B cell (primary cell): ENCODE measurements around the gene OPN5. TPM values are rescaled to one million over a fixed set of nuclear protein-coding genes. Genes with fewer than 3 reads are reported as not detected.

Source experiments
- ATAC-seq: fragments of 200-7000 bp; cut with Tn5 transposase; one replicate; pipeline ENCODE4 v1.10.0; 2021; ENCODE audit warnings: low read depth, mild to moderate bottlenecking, moderate number of reproducible peaks, moderate library complexity
- CTCF ChIA-PET: fragments of 350-600 bp; sonication (Branson Sonifier 250); formaldehyde crosslinking; loops from one replicate; lab custom pipeline; 2021; ENCODE audit warnings: antibody characterized with exemption, inconsistent platforms; lab: Charles Lee
- POLR2A ChIA-PET: fragments of 350-600 bp; sonication (Branson Sonifier 250); formaldehyde crosslinking; loops from one replicate; lab custom pipeline; 2021; ENCODE audit warnings: antibody characterized with exemption; lab: Charles Lee
- DNase-seq: peaks from one replicate; pipeline ENCODE4 v3.0.0; 2013
- H2AFZ ChIP-seq: 2 replicates; pipeline ENCODE4 v1.6.1; 2012; ENCODE audit warnings: mild to moderate bottlenecking, low read depth, low read length; ENCODE audit not compliant: insufficient read depth, poor library complexity, severe bottlenecking
- H3K27ac ChIP-seq, 2 donors: 1 replicate in 1 of 2; 2 replicates in 1 of 2; pipeline ENCODE4 v1.5.1; 2012 to 2013; ENCODE audit warnings: low read length in 2 of 2, mild to moderate bottlenecking in 2 of 2, moderate library complexity in 1 of 2
- H3K27me3 ChIP-seq, 4 experiments: fragments of 200-600 bp in 1 of 4; sonication (generic) in 1 of 4; replicated peaks in 1 of 4; 1 replicate in 2 of 4; 2 replicates in 2 of 4; pipeline versions ENCODE4 v1.6.1 to v1.7.0; 2013 to 2016; ENCODE audit warnings: low read length in 3 of 4, mild to moderate bottlenecking in 2 of 4, mixed read lengths in 1 of 4, moderate library complexity in 1 of 4; ENCODE audit not compliant: insufficient read depth in 4 of 4, control insufficient read depth in 3 of 4; ENCODE audit errors: control extremely low read depth in 1 of 4
- H3K36me3 ChIP-seq, 2 experiments: replicated peaks in 1 of 2; 1 replicate in 1 of 2; 2 replicates in 1 of 2; pipeline versions ENCODE4 v1.6.1 to v1.7.1; 2013; ENCODE audit warnings: low read length in 1 of 2; ENCODE audit not compliant: insufficient read depth in 2 of 2, control insufficient read depth in 1 of 2; ENCODE audit errors: control extremely low read depth in 1 of 2, extremely low read depth in 1 of 2
- H3K4me1 ChIP-seq, 2 donors: fragments of 200-600 bp in 1 of 2; sonication (generic) in 1 of 2; 1 replicate in 1 of 2; 2 replicates in 1 of 2; pipeline versions ENCODE4 v1.5.1 to v1.6.1; 2013 to 2017; ENCODE audit warnings: low read length in 2 of 2; ENCODE audit not compliant: control insufficient read depth in 2 of 2, insufficient read depth in 2 of 2
- H3K4me2 ChIP-seq: replicated peaks from 2 replicates; pipeline ENCODE3; 2012; ENCODE audit warnings: mild to moderate bottlenecking, low read depth, low read length; ENCODE audit not compliant: poor library complexity, severe bottlenecking
- H3K4me3 ChIP-seq, 5 experiments: fragments of 200-600 bp in 1 of 5; sonication (generic) in 1 of 5; 1 replicate in 3 of 5; 2 replicates in 2 of 5; pipeline versions ENCODE4 v1.5.1 to v1.7.0; 2011 to 2016; ENCODE audit warnings: low read length in 4 of 5, mild to moderate bottlenecking in 4 of 5, low read depth in 2 of 5, control low read depth in 1 of 5, moderate library complexity in 1 of 5; ENCODE audit not compliant: insufficient read depth in 1 of 5; ENCODE audit errors: control extremely low read depth in 1 of 5, extremely low read depth in 1 of 5
- H3K79me2 ChIP-seq: fragments of 200-600 bp; sonication (generic); one replicate; pipeline ENCODE4 v1.6.0; 2016; ENCODE audit warnings: low read length; ENCODE audit not compliant: control insufficient read depth, insufficient read depth
- H3K9ac ChIP-seq: fragments of 200-600 bp; sonication (generic); 2 replicates; pipeline ENCODE4 v1.6.1; 2017; ENCODE audit warnings: mild to moderate bottlenecking, low read length, moderate library complexity
- H3K9me3 ChIP-seq, 3 donors: one replicate each; pipeline versions ENCODE4 v1.6.1 to v1.7.1; 2013; ENCODE audit warnings: low read length in 2 of 3; ENCODE audit not compliant: control insufficient read depth in 2 of 3, insufficient read depth in 1 of 3; ENCODE audit errors: control extremely low read depth in 1 of 3
- H4K20me1 ChIP-seq: 2 replicates; pipeline ENCODE4 v1.6.0; 2012; ENCODE audit warnings: mild to moderate bottlenecking, low read length; ENCODE audit not compliant: insufficient read depth, control insufficient read depth, poor library complexity, severe bottlenecking
- H3K27ac Mint-ChIP-seq: one replicate; pipeline ENCODE4 v1.8.0; 2021; ENCODE audit warnings: mixed read lengths
- H3K27me3 Mint-ChIP-seq: one replicate; pipeline ENCODE4 v1.8.0; 2021; ENCODE audit warnings: mixed read lengths
- H3K4me1 Mint-ChIP-seq: one replicate; pipeline ENCODE4 v1.8.0; 2021; ENCODE audit warnings: mixed read lengths
- H3K4me3 Mint-ChIP-seq: one replicate; pipeline ENCODE4 v1.8.0; 2021; ENCODE audit warnings: mixed read lengths
- H3K9me3 Mint-ChIP-seq: one replicate; pipeline ENCODE4 v1.8.0; 2022; ENCODE audit warnings: mixed read lengths; ENCODE audit not compliant: insufficient read depth
- CTCF ChIP-seq: fragments of 200-600 bp; IDR thresholded peaks from one replicate; pipeline ENCODE4 v1.8.0; 2022; ENCODE audit warnings: antibody characterized with exemption, mild to moderate bottlenecking
- EZH2 ChIP-seq: IDR thresholded peaks from 2 replicates; pipeline ENCODE4 v1.6.1; 2012; ENCODE audit warnings: borderline replicate concordance, low read depth, mild to moderate bottlenecking, moderate library complexity, low read length; ENCODE audit not compliant: insufficient read depth, poor library complexity, severe bottlenecking
- WGBS: methylation state at CpG from one replicate; pipeline ENCODE4 v1.1.5; 2013; ENCODE audit warnings: missing lambda C conversion rate; ENCODE audit not compliant: insufficient coverage; 5-methylcytosine and 5-hydroxymethylcytosine counted together
- intact Hi-C: fragments of 100-400 bp; cut with micrococcal nuclease; formaldehyde crosslinking; loops from one replicate; pipeline ENCODE4 v1.10.0; 2022
- polyA plus RNA-seq: library from polyadenylated mRNA; depleted of rRNA; stranded (reverse); fragments of >200 nt; gene quantifications from 2 replicates; pipeline ENCODE4 v1.2.3, GENCODE V29; 2012
- total RNA-seq, 2 donors: library from RNA; stranded (reverse); fragments of 120-200 nt in 1 of 2; gene quantifications; 1 replicate in 1 of 2; 2 replicates in 1 of 2; pipeline versions ENCODE4 v1.2.3 to v1.2.4, GENCODE V29; 2013 to 2022

Gene OPN5
- total and polyA plus RNA-seq, 2 donors (not counting 1 experiment from before 2014, with no cell fraction given): not detected

GRCh38 chr6:47839645-47840044, 57.8 kb downstream of the OPN5 start:
- H3K4me1 Mint-ChIP-seq: no peaks in the 10 kb centered on the region
- H3K27ac Mint-ChIP-seq: no peak overlapping the region
- Histone ChIP-seq H3K4me1 (no peaks in the 10 kb centered on the region), H3K9me3 (no peaks in the 10 kb centered on the region), H3K4me2 (no peak overlapping the region), H4K20me1 (no peaks in the 10 kb centered on the region), H3K9ac (no peak overlapping the region), H3K79me2 (no peaks in the 10 kb centered on the region), H3K27me3 (no peaks in the 10 kb centered on the region), H3K27ac (no peak overlapping the region), H3K4me3 (no peak overlapping the region), H2AFZ (no peak overlapping the region), H3K36me3 (no peaks in the 10 kb centered on the region)
- DNase-seq (no peak), ATAC-seq (no peak)
- no peak overlapping the region for H3K4me3 Mint-ChIP-seq
- peaks cover 3% of the 10 kb centered on the region for H3K9me3 Mint-ChIP-seq
- ChIA-PET POLR2A (no interaction called here), CTCF (no interaction called here)
- peaks cover 5% of the 10 kb centered on the region for H3K27me3 Mint-ChIP-seq
- intact Hi-C loops: no loop called here
- no peak for TF ChIP-seq CTCF
- no peak for TF ChIP-seq EZH2
- 76% methylated on average over 1 of the region's 1 CpG for WGBS

- Histone ChIP-seq H3K4me2 (no peak overlapping the region), H4K20me1 (no peaks in the 10 kb centered on the region), H3K27ac (no peak overlapping the region), H2AFZ (no peak overlapping the region), H3K4me1 (no peaks in the 10 kb centered on the region), H3K27me3 (peaks cover 0 to 3% (median 0%) of the 10 kb centered on the region in 4 experiments), H3K36me3 (no peaks in the 10 kb centered on the region), H3K9ac (no peak overlapping the region), H3K9me3 (no peaks in the 10 kb centered on the region), H3K4me3 (no peak overlapping the region), H3K79me2 (no peaks in the 10 kb centered on the region)
- intact Hi-C loops: no loop called here
- no peak for TF ChIP-seq CTCF
- TF ChIP-seq EZH2: no peak
- H3K4me1 Mint-ChIP-seq: no peaks in the 10 kb centered on the region
- ATAC-seq (no peak), DNase-seq (no peak)
- peaks cover 5% of the 10 kb centered on the region for H3K9me3 Mint-ChIP-seq
- ChIA-PET POLR2A (no interaction called here), CTCF (no interaction called here)
- 75% methylated on average over 3 of the region's 3 CpGs for WGBS
- H3K27ac Mint-ChIP-seq: no peak overlapping the region
- no peak overlapping the region for H3K4me3 Mint-ChIP-seq
- H3K27me3 Mint-ChIP-seq: peaks cover 2% of the 10 kb centered on the region
Observed at GRCh38 chr6:47844881-47845280, 63.0 kb downstream of the OPN5 start.
